Measurements from ENCODE around the gene KIAA1586.

The KIAA1586 gene

DNA sequence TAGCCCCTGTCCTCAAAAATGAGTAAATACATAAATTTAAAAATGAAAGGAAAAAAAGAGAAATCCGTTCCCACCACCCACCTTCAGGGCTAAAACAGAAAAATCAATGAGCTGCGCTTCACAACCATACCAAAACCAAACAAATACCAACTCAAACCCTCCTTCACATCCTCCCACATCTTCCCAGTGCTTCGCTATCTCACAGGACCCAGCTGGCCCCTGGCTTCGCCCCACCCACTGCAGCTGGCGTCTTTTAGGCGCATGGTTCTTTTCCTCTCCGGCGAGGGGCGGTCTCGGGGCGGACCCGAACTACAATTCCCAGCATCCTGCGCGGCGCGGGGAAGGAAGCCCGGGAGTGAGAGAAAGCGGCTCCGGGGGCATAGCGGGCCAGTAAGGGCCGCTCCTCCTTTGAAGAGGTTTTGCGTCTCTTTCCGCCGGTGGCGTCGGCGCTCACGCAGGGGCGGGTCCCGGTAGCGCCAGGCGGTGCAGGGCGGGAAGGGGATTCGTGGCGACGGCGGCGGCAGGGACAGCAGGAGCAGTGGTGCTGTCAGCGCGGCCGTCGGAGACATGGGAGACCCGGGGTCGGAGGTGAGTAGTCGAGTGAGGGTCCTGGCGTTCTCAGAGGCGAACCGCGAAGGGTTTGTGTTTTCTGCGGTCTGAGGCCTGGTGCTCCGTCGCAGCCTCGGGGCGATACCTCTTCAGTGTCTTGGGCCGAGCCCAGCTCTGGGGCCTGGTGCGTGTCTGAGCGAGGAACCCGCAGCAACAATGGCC lies 43.4 kb downstream of the KIAA1586 start, which contains the start of gene ZNF451:
TSS of gene ZNF451 (plus strand) at position 502 of the 771 bp plus-strand sequence. CDS start at position 568, 66 bp downstream.
- TF ChIP-seq SIN3A (IDR thresholded peaks at IDR 0.05; ENCODE audit: borderline replicate concordance, insufficient read depth, low read length) (peak; percentile 94), POLR2AphosphoS5 (IDR thresholded peaks at IDR 0.05; ENCODE audit: low read depth, low read length) (peak; percentile 72), TAF1 (IDR thresholded peaks at IDR 0.05; ENCODE audit: borderline replicate concordance, insufficient read depth, low read length) (peak; percentile 57; the same call in 1 of the 2 replicates), FOXP2 (optimal IDR thresholded peaks at IDR 0.05; ENCODE audit: borderline replicate concordance, extremely low read depth, extremely low read length, insufficient read depth) (peak; percentile 52)
- TF ChIP-seq, protein P1, sequence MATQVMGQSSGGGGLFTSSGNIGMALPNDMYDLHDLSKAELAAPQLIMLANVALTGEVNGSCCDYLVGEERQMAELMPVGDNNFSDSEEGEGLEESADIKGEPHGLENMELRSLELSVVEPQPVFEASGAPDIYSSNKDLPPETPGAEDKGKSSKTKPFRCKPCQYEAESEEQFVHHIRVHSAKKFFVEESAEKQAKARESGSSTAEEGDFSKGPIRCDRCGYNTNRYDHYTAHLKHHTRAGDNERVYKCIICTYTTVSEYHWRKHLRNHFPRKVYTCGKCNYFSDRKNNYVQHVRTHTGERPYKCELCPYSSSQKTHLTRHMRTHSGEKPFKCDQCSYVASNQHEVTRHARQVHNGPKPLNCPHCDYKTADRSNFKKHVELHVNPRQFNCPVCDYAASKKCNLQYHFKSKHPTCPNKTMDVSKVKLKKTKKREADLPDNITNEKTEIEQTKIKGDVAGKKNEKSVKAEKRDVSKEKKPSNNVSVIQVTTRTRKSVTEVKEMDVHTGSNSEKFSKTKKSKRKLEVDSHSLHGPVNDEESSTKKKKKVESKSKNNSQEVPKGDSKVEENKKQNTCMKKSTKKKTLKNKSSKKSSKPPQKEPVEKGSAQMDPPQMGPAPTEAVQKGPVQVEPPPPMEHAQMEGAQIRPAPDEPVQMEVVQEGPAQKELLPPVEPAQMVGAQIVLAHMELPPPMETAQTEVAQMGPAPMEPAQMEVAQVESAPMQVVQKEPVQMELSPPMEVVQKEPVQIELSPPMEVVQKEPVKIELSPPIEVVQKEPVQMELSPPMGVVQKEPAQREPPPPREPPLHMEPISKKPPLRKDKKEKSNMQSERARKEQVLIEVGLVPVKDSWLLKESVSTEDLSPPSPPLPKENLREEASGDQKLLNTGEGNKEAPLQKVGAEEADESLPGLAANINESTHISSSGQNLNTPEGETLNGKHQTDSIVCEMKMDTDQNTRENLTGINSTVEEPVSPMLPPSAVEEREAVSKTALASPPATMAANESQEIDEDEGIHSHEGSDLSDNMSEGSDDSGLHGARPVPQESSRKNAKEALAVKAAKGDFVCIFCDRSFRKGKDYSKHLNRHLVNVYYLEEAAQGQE (IDR thresholded peaks at IDR 0.05; ENCODE audit: insufficient read depth in 1 of 2, low read depth in 2 of 2, low read length in 2 of 2): no peak

DNA sequence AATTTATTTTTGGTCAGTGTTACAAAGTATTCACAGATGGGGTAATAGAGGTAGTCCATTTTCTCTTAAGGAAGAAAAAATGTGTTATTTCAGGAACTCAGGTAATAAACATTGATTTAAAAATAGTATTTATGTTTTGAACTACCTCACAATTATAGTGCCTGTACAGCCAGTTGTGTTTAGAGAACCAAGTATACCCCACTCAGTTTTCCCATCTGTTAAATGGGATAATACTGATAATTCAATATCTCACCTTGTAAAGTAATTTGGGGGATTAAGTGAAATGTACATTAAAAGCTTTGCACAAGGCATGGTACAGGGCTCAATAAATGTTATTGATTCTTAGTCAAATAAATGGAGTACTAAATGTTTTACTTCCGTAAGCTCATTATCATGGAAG lies 48.2 kb downstream of the KIAA1586 start:
- TF ChIP-seq, protein P1 (IDR thresholded peaks at IDR 0.05; ENCODE audit: insufficient read depth in 1 of 2, low read depth in 2 of 2, low read length in 2 of 2): no peak
- TF ChIP-seq FOXP2 (optimal IDR thresholded peaks at IDR 0.05; ENCODE audit: borderline replicate concordance, extremely low read depth, extremely low read length, insufficient read depth): no peak
- no peak for TF ChIP-seq TAF1 (IDR thresholded peaks at IDR 0.05; ENCODE audit: borderline replicate concordance, insufficient read depth, low read length)
- TF ChIP-seq POLR2AphosphoS5 (IDR thresholded peaks at IDR 0.05; ENCODE audit: low read depth, low read length): no peak
- no peak for TF ChIP-seq SIN3A (IDR thresholded peaks at IDR 0.05; ENCODE audit: borderline replicate concordance, insufficient read depth, low read length)

DNA sequence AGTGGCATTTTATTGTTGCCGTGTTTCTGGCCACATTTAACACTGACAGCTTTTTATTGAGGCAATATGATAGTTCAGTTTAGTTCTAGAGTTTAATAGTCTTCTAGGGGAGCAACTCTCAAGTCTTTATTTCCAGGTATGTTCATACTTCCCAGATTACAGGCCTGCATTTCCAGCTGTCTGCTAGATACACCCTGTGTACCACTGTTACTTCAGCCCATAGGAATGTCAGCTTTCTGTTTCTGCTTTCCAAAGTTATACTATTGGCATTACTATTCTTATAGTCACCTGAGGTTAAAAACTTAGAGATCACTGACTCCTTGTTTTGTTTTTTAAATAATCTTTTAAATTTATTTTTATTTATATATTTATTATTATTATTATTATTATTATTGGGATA lies 51.1 kb downstream of the KIAA1586 start:
- TF ChIP-seq FOXP2 (optimal IDR thresholded peaks at IDR 0.05; ENCODE audit: borderline replicate concordance, extremely low read depth, extremely low read length, insufficient read depth): no peak
- TF ChIP-seq, protein P1 (IDR thresholded peaks at IDR 0.05; ENCODE audit: insufficient read depth in 1 of 2, low read depth in 2 of 2, low read length in 2 of 2): no peak
- TF ChIP-seq POLR2AphosphoS5 (IDR thresholded peaks at IDR 0.05; ENCODE audit: low read depth, low read length): no peak
- TF ChIP-seq TAF1 (IDR thresholded peaks at IDR 0.05; ENCODE audit: borderline replicate concordance, insufficient read depth, low read length): no peak
- TF ChIP-seq SIN3A (IDR thresholded peaks at IDR 0.05; ENCODE audit: borderline replicate concordance, insufficient read depth, low read length): no peak

DNA sequence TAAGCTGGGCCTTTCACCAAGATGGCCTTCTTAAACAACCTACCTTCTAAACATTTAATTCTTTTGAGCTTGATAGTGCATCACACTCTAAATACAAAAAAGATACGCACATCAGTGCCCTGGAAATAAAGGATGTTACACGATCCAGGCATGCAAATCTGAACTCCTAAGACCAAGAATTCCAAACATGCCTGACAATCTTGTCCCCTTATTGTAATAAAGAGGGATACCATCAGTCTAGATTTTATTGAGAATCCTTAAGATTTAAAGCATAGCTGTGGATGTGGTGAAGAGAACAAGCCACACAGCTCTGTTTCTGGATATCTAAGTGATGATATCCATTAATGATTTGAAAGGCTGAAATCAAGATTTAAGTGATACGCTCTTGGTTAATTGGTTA lies 56.5 kb downstream of the KIAA1586 start:
- TF ChIP-seq TAF1 (IDR thresholded peaks at IDR 0.05; ENCODE audit: borderline replicate concordance, insufficient read depth, low read length): no peak
- no peak for TF ChIP-seq FOXP2 (optimal IDR thresholded peaks at IDR 0.05; ENCODE audit: borderline replicate concordance, extremely low read depth, extremely low read length, insufficient read depth)
- no peak for TF ChIP-seq POLR2AphosphoS5 (IDR thresholded peaks at IDR 0.05; ENCODE audit: low read depth, low read length)
- TF ChIP-seq, protein P1 (IDR thresholded peaks at IDR 0.05; ENCODE audit: insufficient read depth in 1 of 2, low read depth in 2 of 2, low read length in 2 of 2): no peak
- TF ChIP-seq SIN3A (IDR thresholded peaks at IDR 0.05; ENCODE audit: borderline replicate concordance, insufficient read depth, low read length): no peak
